KOPT-K1 (cell line): Measurements from ENCODE around the gene PDZD4.

ENCODE experiments used
- H3K27ac ChIP-seq: fragments of 200-600 bp; sonication (generic); 2 replicates; pipeline ENCODE4 v1.5.1; 2016; ENCODE audit warnings: antibody characterized with exemption, mild to moderate bottlenecking, low read depth, low read length; ENCODE audit not compliant: poor library complexity, severe bottlenecking
- H3K36me3 ChIP-seq: fragments of 200-600 bp; sonication (generic); 2 replicates; pipeline ENCODE4 v1.5.1; 2017; ENCODE audit warnings: antibody characterized with exemption, mild to moderate bottlenecking, low read length, moderate library complexity; ENCODE audit not compliant: insufficient read depth
- H3K9me3 ChIP-seq: fragments of 200-600 bp; sonication (generic); 2 replicates; pipeline ENCODE4 v1.5.1; 2017; ENCODE audit warnings: antibody characterized with exemption, low read length, mild to moderate bottlenecking; ENCODE audit not compliant: insufficient read depth, poor library complexity, severe bottlenecking

Gene PDZD4

GRCh38 chrX:153870791-153871360 is 40.5 kb upstream of the PDZD4 start:
- H3K27ac ChIP-seq: no peak overlapping the region
- H3K36me3 ChIP-seq: no peaks in the 10 kb centered on the region
- H3K9me3 ChIP-seq: no peaks in the 10 kb centered on the region

GRCh38 chrX:153870288-153870690 is 39.9 kb upstream of the PDZD4 start:
- Histone ChIP-seq H3K9me3 (no peaks in the 10 kb centered on the region), H3K27ac (no peak overlapping the region), H3K36me3 (no peaks in the 10 kb centered on the region)

- no peaks in the 10 kb centered on the region for H3K36me3 ChIP-seq
- H3K9me3 ChIP-seq: no peaks in the 10 kb centered on the region
- H3K27ac ChIP-seq: no peak overlapping the region
Measured at GRCh38 chrX:153869473-153870287, 39.3 kb upstream of the PDZD4 start.

- Histone ChIP-seq H3K9me3 (no peaks in the 10 kb centered on the region), H3K27ac (no peak overlapping the region), H3K36me3 (no peaks in the 10 kb centered on the region)
Measured at GRCh38 chrX:153868576-153869472, 38.5 kb upstream of the PDZD4 start.

DNA sequence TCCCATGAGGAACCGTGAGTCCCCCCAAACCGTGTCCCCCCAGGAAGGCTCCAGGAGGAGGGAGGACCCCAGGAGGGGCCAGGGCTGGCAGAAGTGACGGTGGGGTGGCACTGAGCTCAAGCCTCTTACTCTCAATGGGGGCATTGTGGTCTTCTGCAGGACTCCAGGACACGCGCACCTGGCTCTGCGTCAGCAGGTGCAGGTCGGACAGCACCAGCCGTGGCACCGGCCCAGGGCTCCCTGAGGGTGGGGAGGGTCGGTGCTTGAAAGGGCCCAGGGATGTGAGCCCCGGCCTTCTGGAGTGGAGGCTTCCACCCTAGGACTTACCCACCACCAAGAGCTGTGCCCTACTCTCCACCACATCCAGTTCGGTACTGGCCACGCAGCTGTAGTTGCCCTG is 37.3 kb upstream of the PDZD4 start:
- no peaks in the 10 kb centered on the region for H3K9me3 ChIP-seq
- no peaks in the 10 kb centered on the region for H3K36me3 ChIP-seq
- H3K27ac ChIP-seq: no peak overlapping the region

- Histone ChIP-seq H3K27ac (no peak overlapping the region), H3K9me3 (no peaks in the 10 kb centered on the region), H3K36me3 (no peaks in the 10 kb centered on the region)
Measured at GRCh38 chrX:153867139-153867538, 36.8 kb upstream of the PDZD4 start.

DNA sequence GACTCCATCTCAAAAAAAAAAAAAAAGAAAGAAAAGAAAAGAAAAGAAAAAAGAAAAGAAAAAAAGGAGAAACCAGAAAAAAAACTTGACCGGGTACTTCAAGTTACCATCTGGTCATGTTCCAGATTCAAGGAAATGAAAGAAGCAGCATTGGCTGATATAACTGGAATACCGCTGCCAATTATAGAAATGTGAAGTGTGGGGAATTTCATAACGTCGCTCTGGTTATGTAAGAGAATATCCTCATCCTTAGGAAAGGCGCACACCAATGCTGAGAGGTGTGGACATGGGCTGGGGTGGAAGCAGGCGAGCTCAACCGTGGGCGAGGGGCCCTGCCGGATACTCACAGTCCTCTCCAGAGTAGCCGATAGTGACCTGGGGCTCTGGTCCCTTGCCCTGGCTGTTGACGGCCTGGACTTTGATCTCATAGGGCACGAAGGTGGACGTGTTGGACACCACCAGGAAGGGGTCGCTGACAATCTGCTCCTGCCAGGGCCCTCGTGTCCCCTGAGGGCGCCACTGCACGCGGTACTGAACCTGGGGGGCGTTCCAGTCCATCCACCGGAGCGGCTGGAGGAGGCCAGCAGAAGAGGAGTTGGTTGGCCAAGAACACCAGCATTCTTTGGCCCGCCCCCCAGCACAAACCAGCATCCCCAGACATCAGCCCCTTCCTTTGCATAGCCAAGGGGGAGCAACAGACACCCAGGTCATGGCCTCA is 36.1 kb upstream of the PDZD4 start:
- Histone ChIP-seq H3K9me3 (no peaks in the 10 kb centered on the region), H3K27ac (no peak overlapping the region), H3K36me3 (no peaks in the 10 kb centered on the region)

DNA sequence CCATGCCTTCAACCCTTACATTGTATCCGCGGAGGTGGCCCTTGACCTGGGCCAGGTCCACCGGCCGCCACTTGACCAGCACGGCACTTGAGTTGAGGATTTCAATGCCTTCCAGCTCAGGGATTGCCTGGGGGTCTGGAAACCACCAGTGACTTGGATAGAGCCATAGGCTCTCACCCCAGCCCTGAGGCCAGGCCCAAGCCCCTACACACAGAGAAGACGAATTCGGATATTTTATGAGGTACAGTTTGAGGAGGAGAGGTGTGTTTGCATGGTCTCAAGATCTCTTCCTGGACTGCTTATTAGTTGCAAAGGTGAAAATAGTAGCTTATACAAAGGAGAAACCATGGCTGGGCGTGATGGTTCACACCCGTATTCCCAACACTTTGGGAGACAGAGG is 35.3 kb upstream of the PDZD4 start:
- Histone ChIP-seq H3K36me3 (no peaks in the 10 kb centered on the region), H3K9me3 (no peaks in the 10 kb centered on the region), H3K27ac (no peak overlapping the region)

DNA sequence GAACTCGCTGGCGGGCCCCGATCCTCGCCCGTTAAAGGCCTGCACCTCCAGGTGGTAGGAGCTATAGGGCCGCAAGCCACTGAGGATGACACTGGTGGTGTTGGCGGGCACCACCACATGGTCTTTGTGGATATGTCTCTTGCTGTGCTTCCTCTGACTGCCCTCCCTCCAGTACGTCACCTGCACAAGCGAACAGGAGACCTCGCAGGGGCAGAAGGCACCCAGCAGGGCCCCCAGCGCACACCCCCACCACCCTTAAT is 34.9 kb upstream of the PDZD4 start:
- Histone ChIP-seq H3K9me3 (no peaks in the 10 kb centered on the region), H3K36me3 (no peaks in the 10 kb centered on the region), H3K27ac (no peak overlapping the region)

GRCh38 chrX:153864561-153865320 is 34.4 kb upstream of the PDZD4 start:
- no peak overlapping the region for H3K27ac ChIP-seq
- H3K9me3 ChIP-seq: no peaks in the 10 kb centered on the region
- H3K36me3 ChIP-seq: no peaks in the 10 kb centered on the region

DNA sequence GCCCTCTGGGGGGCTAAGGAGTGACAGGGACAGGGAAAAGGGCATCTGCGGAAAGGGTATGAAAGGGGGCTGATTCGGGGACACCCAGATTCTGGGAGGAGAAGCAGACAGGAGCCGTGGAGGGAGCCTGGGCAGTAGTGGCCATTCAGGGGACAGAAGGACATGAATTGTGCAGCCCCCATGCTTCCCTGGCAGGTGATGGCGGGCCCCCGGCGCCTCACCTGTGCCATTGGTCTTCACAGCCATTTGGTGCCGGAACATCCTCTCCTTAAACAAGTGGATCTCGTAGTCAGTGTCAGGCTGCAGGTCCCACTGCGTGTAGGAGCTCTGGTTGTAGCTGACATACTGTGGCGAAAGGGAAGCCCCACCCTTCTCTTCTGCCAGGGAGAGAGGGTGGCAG is 33.8 kb upstream of the PDZD4 start:
- Histone ChIP-seq H3K9me3 (no peaks in the 10 kb centered on the region), H3K36me3 (no peaks in the 10 kb centered on the region)

GRCh38 chrX:153863251-153863991 is 33.1 kb upstream of the PDZD4 start:
- no peak overlapping the region for H3K27ac ChIP-seq
- no peaks in the 10 kb centered on the region for H3K9me3 ChIP-seq
- H3K36me3 ChIP-seq: no peaks in the 10 kb centered on the region

More for the DNA sequence above, 33.8 kb upstream of the PDZD4 start:
- no peak overlapping the region for H3K27ac ChIP-seq

- no peaks in the 10 kb centered on the region for H3K36me3 ChIP-seq
- H3K27ac ChIP-seq: no peak overlapping the region
- H3K9me3 ChIP-seq: no peaks in the 10 kb centered on the region
Measured at GRCh38 chrX:153862369-153863250, 32.3 kb upstream of the PDZD4 start.
